Panc1 (cell line): ENCODE results near the gene AGBL1. TPM values are rescaled to one million over a fixed set of nuclear protein-coding genes. Genes with fewer than 3 reads are reported as not detected.

Experiments
- ATAC-seq: fragments of 200-7000 bp; cut with Tn5 transposase; 2 replicates; pipeline ENCODE4 v1.9.1; 2020; ENCODE audit warnings: mild to moderate bottlenecking, moderate library complexity
- BruUV-seq: library from RNA; stranded (reverse); fragments of 400-500 nt; replicated peaks from 2 replicates; lab custom pipeline; 2021; lab: Mats Ljungman, UMichigan
- CTCF ChIA-PET: fragments of 300-600 bp; sonication (Branson Sonifier 250); formaldehyde crosslinking; loops from one replicate; lab custom pipeline; 2022; ENCODE audit warnings: antibody characterized with exemption; lab: Charles Lee
- POLR2A ChIA-PET: fragments of 300-600 bp; sonication (Branson Sonifier 250); formaldehyde crosslinking; loops from one replicate; lab custom pipeline; 2022; ENCODE audit warnings: antibody characterized with exemption; lab: Charles Lee
- DNase-seq: peaks from one replicate; pipeline ENCODE4 v3.0.0-alpha.2; 2010; ENCODE audit warnings: low read depth, low spot score
- H3K27ac ChIP-seq: 2 replicates; pipeline ENCODE4 v1.5.1; 2011; ENCODE audit warnings: mild to moderate bottlenecking, low read length, inconsistent platforms
- H3K27me3 ChIP-seq: fragments of 200-500 bp; sonication (Bioruptor generic); 2 replicates; pipeline ENCODE4 v1.6.0; 2014; ENCODE audit warnings: low read length, inconsistent platforms; ENCODE audit not compliant: control insufficient read depth, insufficient read depth
- H3K36me3 ChIP-seq: fragments of 200-500 bp; sonication (Bioruptor generic); 2 replicates; pipeline ENCODE4 v1.5.1; 2014; ENCODE audit warnings: inconsistent platforms, mild to moderate bottlenecking, low read length, moderate library complexity; ENCODE audit not compliant: control insufficient read depth, insufficient read depth
- H3K4me1 ChIP-seq: 2 replicates; pipeline ENCODE4 v1.5.1; 2011; ENCODE audit warnings: inconsistent platforms, mild to moderate bottlenecking, low read length, moderate library complexity; ENCODE audit not compliant: control insufficient read depth, insufficient read depth
- H3K4me3 ChIP-seq, 2 experiments: 2 replicates each; pipeline ENCODE4 v1.5.1; 2011 to 2012; ENCODE audit warnings: low read depth in 2 of 2, low read length in 2 of 2, mild to moderate bottlenecking in 2 of 2, inconsistent platforms in 1 of 2, moderate library complexity in 1 of 2
- H3K9me3 ChIP-seq: fragments of 200-500 bp; sonication (Bioruptor generic); 2 replicates; pipeline ENCODE4 v1.5.1; 2014; ENCODE audit warnings: low read depth, mild to moderate bottlenecking, inconsistent platforms, low read length, moderate library complexity; ENCODE audit not compliant: control insufficient read depth, insufficient read depth
- CTCF ChIP-seq: fragments of 450-650 bp; IDR thresholded peaks from 2 replicates; pipeline ENCODE4 v1.5.1; 2017; ENCODE audit warnings: mild to moderate bottlenecking
- POLR2AphosphoS5 ChIP-seq: IDR thresholded peaks from 2 replicates; pipeline ENCODE4 v1.6.1; 2012; ENCODE audit warnings: mild to moderate bottlenecking, low read depth, low read length, moderate library complexity
- REST ChIP-seq, 2 experiments: IDR thresholded peaks; 2 replicates each; pipeline ENCODE4 v1.6.1; 2011 to 2012; ENCODE audit warnings: low read depth in 2 of 2, control low read depth in 1 of 2, low read length in 1 of 2, mild to moderate bottlenecking in 1 of 2, moderate library complexity in 1 of 2; ENCODE audit not compliant: insufficient read depth in 1 of 2
- SIN3A ChIP-seq: IDR thresholded peaks from 2 replicates; pipeline ENCODE4 v1.6.1; 2012; ENCODE audit warnings: low read depth, mild to moderate bottlenecking, low read length, moderate library complexity, borderline replicate concordance; ENCODE audit not compliant: insufficient read depth
- TCF7L2 ChIP-seq: IDR thresholded peaks from 2 replicates; pipeline ENCODE4 v1.6.1; 2011; ENCODE audit warnings: mild to moderate bottlenecking, low read depth, low read length, inconsistent platforms
- in situ Hi-C: cut with HindIII; loops from 2 replicates; pipeline ENCODE4 v1.10.0; 2016; ENCODE audit warnings: low sequenced_read_pairs, low pct_unique_long_range_greater_than_20kb
- intact Hi-C: fragments of 100-400 bp; cut with micrococcal nuclease; formaldehyde crosslinking; loops from one replicate; pipeline ENCODE4 v1.10.0; 2022; ENCODE audit not compliant: unreplicated experiment
- total RNA-seq: library from RNA; stranded (reverse); gene quantifications from one replicate; pipeline ENCODE4 v1.2.1, GENCODE V29; 2021; ENCODE audit not compliant: unreplicated experiment

The AGBL1 gene
- total RNA-seq, 1 experiment from 2014 or later = not detected

- no peak overlapping the region for H3K4me3 ChIP-seq
- H3K36me3 ChIP-seq = no peaks in the 10 kb centered on the region
- CTCF ChIA-PET = no interaction called here
- in situ Hi-C loops (no loop called here), intact Hi-C loops (no loop called here)
- ATAC-seq (no peak), DNase-seq (no peak)
- TF ChIP-seq REST (IDR thresholded peaks at IDR 0.05; ENCODE audit: insufficient read depth in 1 of 2, low read depth in 2 of 2, low read length in 1 of 2) = no peak
- BruUV-seq = no TSS peak
- no peaks in the 10 kb centered on the region for H3K4me1 ChIP-seq
- POLR2A ChIA-PET = no interaction called here
- H3K27ac ChIP-seq = no peak overlapping the region
- no peaks in the 10 kb centered on the region for H3K9me3 ChIP-seq
- H3K27me3 ChIP-seq = no peaks in the 10 kb centered on the region
These were observed 217.1 kb downstream of the AGBL1 start for GRCh38 chr15:86296769-86297168.

GRCh38 chr15:86300390-86301125 lies 220.9 kb downstream of the AGBL1 start:
- CTCF ChIA-PET = interaction anchor here (0.7 kb wide), 1 partner anchor 1784 kb away, joined by 5 read pairs; no protein-coding TSS in a partner anchor

More at GRCh38 chr15:86300390-86301125, 220.9 kb downstream of the AGBL1 start:
- no TSS peak for BruUV-seq
- TF ChIP-seq SIN3A = no peak
- no peak for TF ChIP-seq CTCF
- TF ChIP-seq REST (IDR thresholded peaks at IDR 0.05; ENCODE audit: insufficient read depth in 1 of 2, low read depth in 2 of 2, low read length in 1 of 2) = no peak
- no peak for TF ChIP-seq TCF7L2
- TF ChIP-seq POLR2AphosphoS5 = no peak
- Histone ChIP-seq H3K4me3 (no peak overlapping the region), H3K4me1 (no peaks in the 10 kb centered on the region), H3K27ac (no peak overlapping the region), H3K27me3 (no peaks in the 10 kb centered on the region), H3K9me3 (no peaks in the 10 kb centered on the region), H3K36me3 (no peaks in the 10 kb centered on the region)
- ATAC-seq = no peak
- intact Hi-C loops (no loop called here), in situ Hi-C loops (no loop called here)
- POLR2A ChIA-PET = no interaction called here
- no peak for DNase-seq
